ENCODE results near the gene PTPN2.
"Not testable (repeated sequence)": the region's sequence is repeated elsewhere in the genome, so short reads cannot be mapped to it uniquely, and the experiment has no call there.

Gene PTPN2

GRCh38 chr18:12896784-12897333, 12.8 kb upstream of the PTPN2 start:
- DNase-seq (ENCODE audit: low read depth); H3K4me3 ChIP-seq (ENCODE audit: low read depth, low read length): not testable (repeated sequence)

GRCh38 chr18:12895626-12896025, 11.6 kb upstream of the PTPN2 start:
- DNase-seq (ENCODE audit: low read depth), result no peak
- no peak overlapping the region for H3K4me3 ChIP-seq (ENCODE audit: low read depth, low read length)

GRCh38 chr18:12895014-12895413, 11.0 kb upstream of the PTPN2 start:
- DNase-seq (ENCODE audit: low read depth), result no peak
- H3K4me3 ChIP-seq (ENCODE audit: low read depth, low read length), result no peak overlapping the region

GRCh38 chr18:12891561-12891960, 7.5 kb upstream of the PTPN2 start:
- H3K4me3 ChIP-seq (ENCODE audit: low read depth, low read length), result no peak overlapping the region
- no peak for DNase-seq (ENCODE audit: low read depth)

GRCh38 chr18:12890964-12891363, 6.9 kb upstream of the PTPN2 start:
- H3K4me3 ChIP-seq (ENCODE audit: low read depth, low read length), result no peak overlapping the region
- no peak for DNase-seq (ENCODE audit: low read depth)

- no peak for DNase-seq (ENCODE audit: low read depth)
Observed at GRCh38 chr18:12886498-12887126, 2.6 kb upstream of the PTPN2 start.

GRCh38 chr18:12885500-12885899, 1.5 kb upstream of the PTPN2 start:
- no peak for DNase-seq (ENCODE audit: low read depth)
- H3K4me3 ChIP-seq (ENCODE audit: low read depth, low read length), result no peak overlapping the region

More at GRCh38 chr18:12886498-12887126, 2.6 kb upstream of the PTPN2 start:
- H3K4me3 ChIP-seq (ENCODE audit: low read depth, low read length), result no peak overlapping the region

GRCh38 chr18:12884406-12885323, 628 bp upstream of the PTPN2 start:
- peak overlapping the region; percentile 82 for H3K4me3 ChIP-seq (ENCODE audit: low read depth, low read length)
- no peak for DNase-seq (ENCODE audit: low read depth)

GRCh38 chr18:12883372-12883683, 709 bp downstream of the PTPN2 start:
- peak overlapping the region; percentile 82 for H3K4me3 ChIP-seq (ENCODE audit: low read depth, low read length)
- DNase-seq (ENCODE audit: low read depth), result no peak

GRCh38 chr18:12882453-12883371, 1.3 kb downstream of the PTPN2 start:
- DNase-seq (ENCODE audit: low read depth), result no peak
- peak overlapping the region; percentile 82 for H3K4me3 ChIP-seq (ENCODE audit: low read depth, low read length)

- H3K4me3 ChIP-seq (ENCODE audit: low read depth, low read length), result no peak overlapping the region
- DNase-seq (ENCODE audit: low read depth), result no peak
Observed at GRCh38 chr18:12880541-12880910, 3.5 kb downstream of the PTPN2 start.

GRCh38 chr18:12879840-12880540, 4.0 kb downstream of the PTPN2 start:
- DNase-seq (ENCODE audit: low read depth), result no peak
- no peak overlapping the region for H3K4me3 ChIP-seq (ENCODE audit: low read depth, low read length)

- not testable (repeated sequence) for DNase-seq (ENCODE audit: low read depth); H3K4me3 ChIP-seq (ENCODE audit: low read depth, low read length)
Observed at GRCh38 chr18:12874992-12875391, 9.0 kb downstream of the PTPN2 start.

- H3K4me3 ChIP-seq (ENCODE audit: low read depth, low read length); DNase-seq (ENCODE audit: low read depth): not testable (repeated sequence)
Observed at GRCh38 chr18:12873961-12874567, 10.0 kb downstream of the PTPN2 start.

- H3K4me3 ChIP-seq (ENCODE audit: low read depth, low read length), result no peak overlapping the region
- no peak for DNase-seq (ENCODE audit: low read depth)
Observed at GRCh38 chr18:12872408-12872807, 11.6 kb downstream of the PTPN2 start.

- H3K4me3 ChIP-seq (ENCODE audit: low read depth, low read length), result no peak overlapping the region
- DNase-seq (ENCODE audit: low read depth), result no peak
Observed at GRCh38 chr18:12868576-12868975, 15.5 kb downstream of the PTPN2 start.

- no peak for DNase-seq (ENCODE audit: low read depth)
- H3K4me3 ChIP-seq (ENCODE audit: low read depth, low read length), result no peak overlapping the region
Observed at GRCh38 chr18:12867441-12868123, 16.5 kb downstream of the PTPN2 start.

GRCh38 chr18:12863687-12864216, 20.3 kb downstream of the PTPN2 start:
- no peak overlapping the region for H3K4me3 ChIP-seq (ENCODE audit: low read depth, low read length)
- no peak for DNase-seq (ENCODE audit: low read depth)

Data from skeletal muscle cell (primary cell).